Stimulated activated CD8-positive, alpha-beta memory T cell treated with anti-CD3 and anti-CD28 coated beads, Interleukin-7, amount 100 ng/mL, for 4 hours (primary cell): ENCODE data around the gene SMAD9.

Experiments used
- DNase-seq, 2 donors: peaks; one replicate each; pipeline ENCODE4 v3.0.0-alpha.2; 2020; ENCODE audit warnings: low read depth in 2 of 2

The SMAD9 gene

DNA sequence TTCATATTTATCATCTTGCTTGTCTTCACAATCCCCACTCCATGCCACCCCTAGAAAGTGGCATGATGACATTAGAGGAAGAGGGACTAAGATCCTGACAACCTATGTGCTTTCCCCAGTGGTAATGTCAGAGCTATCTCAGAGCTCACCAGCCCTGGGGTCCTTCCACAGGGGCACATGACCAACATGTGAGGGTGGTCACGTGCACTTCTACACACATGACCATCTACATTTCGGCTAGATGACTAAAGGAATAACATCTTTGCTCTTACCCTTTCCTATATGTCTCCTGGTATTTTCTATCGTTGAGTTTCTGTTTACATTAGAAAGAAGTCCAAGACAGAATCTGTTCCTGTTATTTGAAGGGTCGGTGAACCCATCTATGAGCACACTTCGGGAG, 54.8 kb downstream of the SMAD9 start:
- no peak for DNase-seq

DNA sequence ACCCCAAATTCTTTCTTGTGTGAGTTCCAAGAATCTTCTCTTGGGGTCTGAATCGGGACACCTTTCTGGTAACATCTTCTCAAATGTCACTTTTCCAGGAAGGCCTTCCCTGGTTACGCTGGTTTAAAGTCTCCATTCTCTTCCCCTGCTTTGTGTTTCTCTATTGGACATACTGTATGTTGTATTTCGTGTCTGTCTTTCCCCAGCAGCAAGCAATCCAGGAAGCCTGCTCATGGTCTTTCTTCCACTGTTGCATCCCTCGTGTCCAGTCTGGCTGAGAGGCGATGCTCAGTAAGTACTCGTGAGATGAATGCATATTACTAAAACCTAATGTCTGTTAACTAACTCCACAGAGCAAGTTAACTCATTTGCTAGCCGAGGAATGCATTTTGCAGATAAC, 57.3 kb downstream of the SMAD9 start:
- no peak for DNase-seq

DNA sequence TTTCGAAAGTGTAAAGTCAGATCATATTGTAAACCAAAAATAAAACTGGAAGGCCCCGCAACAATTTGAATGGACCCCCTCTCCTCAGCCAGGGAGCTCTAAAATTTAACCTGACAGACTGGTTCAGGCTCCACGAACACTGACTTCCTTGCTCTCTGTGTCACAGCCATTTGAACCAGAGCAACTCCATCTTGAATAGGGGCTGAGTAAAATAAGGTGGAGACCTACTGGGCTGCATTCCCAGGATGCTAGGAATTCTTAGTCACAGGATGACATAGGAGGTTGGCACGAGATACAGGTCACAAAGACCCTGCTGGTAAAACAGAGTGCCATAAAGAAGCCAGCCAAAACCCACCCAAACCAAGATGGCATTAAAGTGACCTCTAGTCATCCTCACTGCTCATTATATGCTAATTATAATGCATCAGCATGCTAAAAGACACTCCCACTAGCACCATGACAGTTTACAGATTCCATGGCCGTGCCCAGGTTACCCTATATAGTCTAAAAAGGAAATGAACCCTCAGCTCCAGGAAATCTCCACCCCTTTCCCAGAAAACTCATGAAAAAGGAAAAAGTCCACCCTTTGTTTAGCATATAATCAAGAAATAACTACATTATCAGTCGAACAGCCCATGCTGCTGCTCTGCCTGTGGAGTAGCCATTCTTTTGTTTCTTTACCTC, 57.9 kb downstream of the SMAD9 start:
- no peak for DNase-seq

DNA sequence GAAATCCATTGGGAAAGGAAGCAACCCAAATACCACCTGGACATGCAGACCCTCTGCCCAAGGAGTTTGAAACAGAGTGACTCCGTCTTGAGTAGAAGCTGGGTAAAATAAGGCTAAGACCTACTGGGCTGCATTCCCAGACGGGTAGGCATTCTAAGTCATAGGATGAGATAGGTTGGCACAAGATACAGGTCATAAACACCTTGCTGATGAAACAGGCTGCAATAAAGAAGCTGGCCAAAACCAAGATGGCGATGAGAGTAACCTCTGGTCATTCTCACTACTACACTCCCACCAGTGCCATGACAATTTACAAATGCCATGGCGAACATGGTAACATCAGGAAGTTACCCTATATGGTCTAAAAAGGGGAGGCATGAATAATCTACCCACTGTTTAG, 60.8 kb downstream of the SMAD9 start:
- no peak for DNase-seq

DNA sequence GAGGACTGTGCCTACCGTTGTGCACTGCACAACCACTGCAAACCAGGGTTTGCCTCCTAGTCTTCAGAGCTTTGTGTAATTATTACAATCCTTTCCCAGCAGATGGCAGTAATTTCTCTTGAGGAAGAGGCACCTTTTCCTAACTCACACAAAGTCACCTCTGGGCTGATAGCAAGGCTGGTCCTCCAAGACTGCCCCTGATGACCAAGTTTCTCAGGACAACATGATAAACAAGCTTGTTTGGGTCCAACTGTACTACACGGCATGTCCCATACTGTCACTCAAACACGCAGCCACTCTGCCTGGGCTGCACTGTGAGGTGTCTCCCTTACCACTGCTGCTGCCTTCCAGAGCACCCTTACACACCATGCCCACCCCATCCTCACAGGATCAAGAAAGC, 61.7 kb downstream of the SMAD9 start:
- no peak for DNase-seq

DNA sequence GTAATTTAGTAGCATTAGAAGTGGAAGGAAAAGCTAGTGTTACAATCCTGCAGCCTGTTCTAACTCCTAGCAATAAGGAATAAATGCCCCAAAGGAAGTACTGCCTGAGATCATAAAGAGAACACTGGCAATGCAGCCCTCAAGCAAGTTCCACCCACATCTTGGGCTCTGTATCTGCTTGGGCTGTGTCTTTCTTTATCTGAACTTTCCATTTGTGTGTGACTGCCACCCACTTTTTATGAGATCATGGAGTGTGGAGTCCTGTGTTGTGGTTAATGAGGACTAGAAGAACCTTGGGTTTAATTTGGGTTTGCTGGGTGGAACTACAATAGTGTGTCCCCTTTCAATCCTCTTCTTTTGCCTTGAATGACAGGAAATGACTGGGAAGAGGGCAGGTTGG, 62.8 kb downstream of the SMAD9 start:
- DNase-seq = no peak

DNA sequence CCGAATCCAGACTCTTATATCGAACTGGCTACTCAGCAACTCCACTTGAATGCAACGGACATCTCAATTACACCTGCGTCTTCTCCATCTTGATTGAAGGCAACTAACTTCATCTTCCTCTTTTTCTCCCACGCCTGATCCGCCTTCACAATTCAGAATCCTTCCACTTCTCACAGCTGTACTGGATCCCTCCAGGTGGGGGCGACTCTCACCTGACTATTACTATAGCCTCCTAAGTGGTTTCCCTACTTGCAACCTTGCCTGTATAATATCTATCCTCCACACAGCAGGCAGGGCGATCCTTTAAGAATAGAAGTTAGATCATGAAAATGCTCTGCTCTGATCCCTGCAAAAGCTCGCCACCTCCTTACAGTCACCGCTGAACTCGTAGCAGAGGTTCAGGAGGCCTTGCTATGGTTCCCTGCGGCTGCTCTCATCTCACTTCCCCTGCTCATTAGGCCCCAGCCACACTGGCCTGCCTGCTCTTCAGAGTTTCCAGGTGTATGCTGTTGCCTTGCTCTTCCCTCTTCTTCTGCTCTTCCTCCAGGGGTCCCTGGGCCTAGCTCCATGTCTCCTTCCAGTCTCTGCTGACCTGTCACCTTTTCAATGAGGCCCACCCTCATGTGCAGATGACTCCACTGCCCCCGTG, 69.1 kb downstream of the SMAD9 start:
- no peak for DNase-seq

DNA sequence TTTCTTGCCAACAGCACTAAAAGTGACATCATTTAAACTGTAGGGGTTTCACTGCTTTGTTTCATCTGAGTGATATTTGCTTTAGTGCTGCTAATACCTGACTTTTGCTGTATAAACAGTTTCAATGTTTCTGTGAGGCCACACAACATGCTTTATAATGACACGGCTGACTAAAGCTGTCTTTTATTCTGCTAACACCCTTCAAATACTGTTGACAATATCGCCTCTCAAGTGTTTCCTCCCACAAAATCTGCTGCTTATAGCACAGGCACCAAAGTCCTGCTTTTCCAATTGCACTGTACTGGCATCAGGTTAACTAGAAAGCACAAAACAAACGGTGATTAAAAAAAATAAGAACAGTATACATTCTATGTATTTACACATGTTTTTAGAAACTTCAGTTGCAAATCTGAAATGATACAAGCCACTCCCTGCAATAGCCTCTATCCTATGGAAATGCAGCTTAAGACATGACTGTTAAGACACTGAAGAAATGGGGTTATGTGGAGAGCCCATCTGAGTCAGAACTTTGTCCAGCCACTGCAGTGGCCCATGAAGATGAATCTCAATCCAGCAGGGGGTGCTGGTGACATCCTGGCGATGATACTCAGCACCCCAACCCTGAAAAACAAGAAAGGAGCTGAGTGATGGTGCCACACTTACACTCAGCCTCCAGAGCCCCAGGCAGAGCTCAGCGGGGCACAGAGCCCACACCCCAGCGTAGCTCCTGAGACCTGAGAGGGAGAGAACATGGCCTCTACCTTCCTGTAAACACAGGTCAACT, 71.6 kb downstream of the SMAD9 start:
- no peak for DNase-seq

DNA sequence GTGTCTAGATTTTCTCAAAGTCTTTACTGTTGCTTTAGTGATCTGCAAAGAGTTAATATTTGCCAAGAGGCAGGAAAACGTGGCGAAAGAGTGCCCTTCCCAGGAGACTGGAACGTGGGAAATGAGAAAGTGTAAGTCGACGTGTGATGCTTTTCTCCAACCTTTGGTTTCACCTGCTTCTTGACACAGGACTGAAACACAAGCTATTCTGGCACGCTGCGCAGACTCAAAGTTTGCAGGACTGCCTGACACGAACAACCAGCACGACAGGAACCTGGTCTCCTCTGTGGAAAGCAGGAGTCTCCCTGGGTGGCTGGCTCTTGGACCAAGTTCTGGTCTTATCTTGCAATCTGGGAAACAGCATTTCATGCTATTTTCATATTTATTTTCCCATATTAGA, 72.4 kb downstream of the SMAD9 start:
- DNase-seq = no peak

DNA sequence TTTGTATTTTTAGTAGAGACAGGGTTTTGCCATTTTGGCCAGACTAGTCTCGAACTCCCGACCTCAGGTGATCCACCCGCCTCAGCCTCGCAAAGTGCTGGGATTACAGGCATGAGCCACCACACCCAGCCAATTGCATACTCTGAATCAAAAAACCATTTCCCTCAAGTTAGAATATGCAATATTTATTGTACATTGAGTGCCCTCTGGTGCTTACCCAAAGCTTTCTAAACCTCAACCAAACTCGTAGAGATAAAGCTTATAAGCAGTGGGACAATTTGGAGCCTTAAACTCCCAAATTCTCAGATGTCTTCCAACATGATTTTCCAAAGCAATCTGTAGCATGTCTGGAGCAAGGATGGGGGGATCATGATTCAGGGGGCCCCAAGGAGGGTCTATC, 78.6 kb downstream of the SMAD9 start:
- DNase-seq = no peak

DNA sequence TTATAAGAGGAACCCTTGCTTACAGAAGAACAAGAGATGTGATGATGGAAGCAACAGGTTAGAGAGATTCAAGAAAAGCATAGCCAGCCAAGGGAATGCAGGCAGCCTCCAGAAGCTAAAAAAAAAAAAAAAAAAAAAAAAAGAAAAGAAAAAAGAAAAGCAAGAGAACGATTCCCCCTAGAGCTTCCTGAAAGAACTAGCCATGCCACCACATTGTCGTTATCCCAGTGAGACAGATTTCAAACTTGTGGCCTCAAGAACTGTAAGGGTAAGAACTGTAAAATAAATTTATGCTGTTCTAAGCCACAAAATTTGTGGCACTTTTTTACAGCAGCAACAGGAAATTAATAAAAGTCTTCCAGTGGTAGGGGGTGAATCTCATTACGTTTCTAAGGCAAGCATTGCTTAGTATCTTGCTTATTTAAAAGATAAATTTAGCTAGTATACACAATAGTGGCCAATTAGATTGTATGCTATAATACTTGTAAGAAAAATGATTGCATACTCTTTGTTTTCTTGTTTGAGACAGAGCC, 79.3 kb downstream of the SMAD9 start:
- no peak for DNase-seq

DNA sequence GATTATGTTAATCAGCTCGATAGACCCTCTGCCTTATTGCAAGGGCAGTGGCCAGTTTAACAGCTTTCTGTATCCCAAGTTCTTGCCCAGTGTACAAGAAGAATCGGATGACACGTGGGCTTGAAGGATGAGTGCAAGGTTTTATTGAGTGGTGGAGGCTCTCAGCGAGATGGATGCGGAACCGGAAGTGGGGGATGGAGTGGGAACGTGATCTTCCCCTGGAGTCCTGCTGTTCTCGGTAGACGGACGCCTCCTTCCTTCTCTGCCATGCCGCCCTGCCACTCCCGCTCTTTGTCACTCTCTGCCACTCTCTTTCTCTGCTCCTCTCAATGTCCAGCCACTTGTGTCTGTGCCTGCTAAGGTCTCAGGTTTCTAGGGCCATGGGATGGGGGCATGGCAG, 80.1 kb downstream of the SMAD9 start:
- no peak for DNase-seq

DNA sequence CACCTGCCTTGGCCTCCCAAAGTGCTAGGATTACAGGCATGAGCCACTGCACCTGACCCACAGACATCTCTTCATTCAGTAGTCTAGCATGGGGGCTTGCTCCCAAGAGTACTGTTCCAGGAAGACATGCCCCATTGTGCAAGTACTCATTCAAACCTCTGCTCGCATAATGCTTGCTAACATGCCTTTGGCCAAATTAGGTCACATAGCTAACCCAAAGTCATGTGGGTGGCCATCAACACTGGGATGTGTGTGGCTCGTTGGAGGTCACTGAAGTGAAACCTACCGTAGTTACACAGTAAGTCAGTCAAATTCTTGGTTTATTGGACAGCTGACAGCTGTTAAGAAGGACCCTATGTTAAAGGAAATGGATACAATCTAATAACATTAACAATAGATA, 80.8 kb downstream of the SMAD9 start:
- DNase-seq = no peak

DNA sequence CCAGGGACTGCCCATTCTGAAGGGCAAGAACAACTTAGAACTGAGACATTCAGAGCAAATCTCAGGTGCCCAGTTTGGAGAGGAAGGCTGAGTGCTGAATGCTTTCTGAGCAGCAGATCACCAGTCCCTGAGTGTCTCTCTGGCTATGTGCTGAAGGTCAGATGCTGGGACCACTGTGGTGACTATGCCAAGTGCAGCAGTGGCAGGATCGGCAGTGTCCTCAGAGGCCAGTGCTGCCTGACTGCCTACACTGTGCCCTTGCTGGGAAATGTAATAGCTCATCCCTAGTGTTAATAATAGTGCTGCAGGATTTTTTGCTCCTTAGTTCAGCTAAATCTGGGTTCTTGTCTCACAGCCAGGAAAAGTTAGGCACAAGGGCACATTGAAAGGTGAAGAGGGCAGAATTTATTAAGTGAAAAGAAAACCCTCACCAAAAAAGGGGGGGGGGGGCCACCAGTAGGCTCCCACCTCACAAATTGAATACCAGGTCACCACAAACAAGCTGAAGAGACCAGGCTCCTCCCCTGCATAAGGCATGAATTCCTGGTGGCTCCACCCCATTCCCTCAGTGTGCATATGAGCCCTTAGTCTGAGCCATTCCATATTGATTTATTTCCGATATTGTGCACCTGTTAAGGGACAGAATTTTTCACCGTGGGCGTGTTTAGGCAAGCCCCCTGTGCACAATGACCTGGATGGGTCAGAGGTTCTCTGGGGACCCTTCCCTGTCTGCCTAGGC, 82.5 kb downstream of the SMAD9 start:
- DNase-seq = no peak

DNA sequence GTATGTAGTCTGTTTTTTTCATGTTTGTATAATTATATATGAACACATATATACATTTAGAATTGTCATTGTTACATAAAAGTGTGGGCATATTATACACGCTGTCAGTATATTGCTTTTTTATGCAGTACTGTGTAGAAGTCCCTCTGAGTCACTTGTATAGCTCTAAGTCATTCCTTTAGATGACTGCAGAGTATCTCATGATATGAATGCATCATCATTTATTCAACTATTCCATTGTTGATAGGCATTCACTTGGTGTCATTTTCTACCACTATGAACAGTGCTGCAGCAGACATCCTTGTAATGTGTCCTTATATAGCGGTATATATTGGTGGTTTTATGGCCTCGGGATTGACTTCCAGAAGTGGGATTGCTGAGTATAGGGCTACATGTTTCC, 85.7 kb downstream of the SMAD9 start:
- no peak for DNase-seq

DNA sequence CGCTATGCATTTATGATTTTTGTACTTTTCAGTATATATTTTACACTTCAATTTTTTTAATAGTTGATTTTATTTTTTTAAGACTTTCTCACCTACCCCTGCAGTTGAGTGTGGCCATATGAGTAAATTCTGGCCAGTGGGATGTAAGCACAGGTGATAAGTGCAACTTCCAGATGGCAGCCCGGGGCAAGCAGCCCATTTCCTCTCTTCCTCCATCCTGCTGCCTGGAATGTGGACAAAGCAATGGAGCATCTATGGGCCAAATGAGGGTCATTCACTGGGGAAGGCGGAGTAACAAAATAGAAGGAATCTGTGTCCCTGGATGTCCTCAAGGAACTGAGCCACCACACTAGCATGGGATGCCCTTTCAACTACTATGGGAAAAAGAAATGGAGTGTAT, 88.7 kb downstream of the SMAD9 start:
- no peak for DNase-seq

DNA sequence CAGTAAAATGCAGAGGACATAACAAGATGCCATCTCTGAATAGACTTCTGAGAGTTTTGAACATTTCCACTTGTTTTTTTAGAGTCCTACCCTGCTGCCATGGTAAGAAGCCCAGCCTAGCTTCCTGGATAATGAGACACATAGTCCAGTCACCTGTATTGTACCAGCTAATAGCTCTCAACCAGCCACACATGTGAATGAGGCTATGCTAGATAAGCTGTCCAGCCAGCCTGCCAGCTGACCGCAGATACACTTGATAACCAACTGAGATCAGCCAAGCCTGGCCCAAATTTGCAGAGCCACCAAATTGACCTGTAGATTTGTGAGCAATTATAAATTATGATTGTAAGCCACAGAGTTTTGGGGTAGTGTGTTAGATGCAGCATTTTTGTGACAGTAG, 90.3 kb downstream of the SMAD9 start:
- no peak for DNase-seq

DNA sequence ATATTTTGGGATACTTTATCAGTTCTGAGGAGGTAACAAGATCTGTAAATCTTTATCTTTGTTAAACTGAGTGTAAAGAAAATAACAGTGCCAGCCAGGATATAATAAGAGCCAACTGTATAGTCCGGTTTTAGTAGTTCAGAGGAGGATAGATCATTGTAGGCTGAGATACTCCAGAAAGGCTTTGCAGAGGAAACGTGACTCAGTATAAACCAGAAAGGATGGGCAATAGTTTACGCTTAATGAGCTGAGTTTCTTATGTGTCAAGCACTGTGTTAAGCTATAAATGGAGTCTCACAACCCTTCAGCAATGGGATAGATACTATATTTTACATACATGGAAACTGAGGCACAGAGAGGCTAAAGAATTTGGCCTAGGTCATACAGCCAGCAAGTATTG, 97.3 kb downstream of the SMAD9 start:
- no peak for DNase-seq

DNA sequence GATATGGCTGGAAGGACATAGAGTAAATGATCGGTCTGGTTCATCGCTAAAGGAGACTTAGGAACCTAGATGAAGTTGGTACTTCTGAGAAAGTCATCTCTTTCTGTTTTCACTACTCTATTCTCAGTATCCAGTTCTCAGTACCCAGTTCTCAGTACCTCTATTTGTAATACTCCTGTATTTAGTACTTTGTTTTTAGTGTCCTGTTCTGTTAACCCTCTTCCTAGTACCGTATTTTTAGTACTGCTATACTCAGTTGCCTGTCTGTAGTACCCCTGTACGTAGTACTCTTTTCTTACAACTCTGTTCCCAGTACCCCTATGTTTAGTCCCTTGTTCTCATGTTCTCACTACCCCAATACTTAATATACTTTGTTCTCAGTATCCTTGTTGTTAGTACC, 99.8 kb downstream of the SMAD9 start:
- no peak for DNase-seq

DNA sequence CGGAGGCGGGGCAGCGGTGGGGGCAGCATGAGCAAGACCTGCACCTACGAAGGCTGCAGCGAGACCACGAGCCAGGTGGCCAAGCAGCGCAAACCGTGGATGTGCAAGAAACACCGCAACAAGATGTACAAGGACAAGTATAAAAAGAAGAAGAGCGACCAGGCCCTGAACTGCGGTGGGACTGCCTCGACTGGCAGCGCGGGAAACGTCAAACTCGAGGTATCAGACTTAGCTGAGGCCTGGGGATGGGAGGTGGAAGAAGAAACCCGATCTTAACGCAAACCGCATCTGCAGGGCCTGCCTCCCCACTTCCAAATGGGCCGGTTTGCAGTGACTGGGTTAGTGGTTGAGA, 100.3 kb downstream of the SMAD9 start:
- DNase-seq = no peak

DNA sequence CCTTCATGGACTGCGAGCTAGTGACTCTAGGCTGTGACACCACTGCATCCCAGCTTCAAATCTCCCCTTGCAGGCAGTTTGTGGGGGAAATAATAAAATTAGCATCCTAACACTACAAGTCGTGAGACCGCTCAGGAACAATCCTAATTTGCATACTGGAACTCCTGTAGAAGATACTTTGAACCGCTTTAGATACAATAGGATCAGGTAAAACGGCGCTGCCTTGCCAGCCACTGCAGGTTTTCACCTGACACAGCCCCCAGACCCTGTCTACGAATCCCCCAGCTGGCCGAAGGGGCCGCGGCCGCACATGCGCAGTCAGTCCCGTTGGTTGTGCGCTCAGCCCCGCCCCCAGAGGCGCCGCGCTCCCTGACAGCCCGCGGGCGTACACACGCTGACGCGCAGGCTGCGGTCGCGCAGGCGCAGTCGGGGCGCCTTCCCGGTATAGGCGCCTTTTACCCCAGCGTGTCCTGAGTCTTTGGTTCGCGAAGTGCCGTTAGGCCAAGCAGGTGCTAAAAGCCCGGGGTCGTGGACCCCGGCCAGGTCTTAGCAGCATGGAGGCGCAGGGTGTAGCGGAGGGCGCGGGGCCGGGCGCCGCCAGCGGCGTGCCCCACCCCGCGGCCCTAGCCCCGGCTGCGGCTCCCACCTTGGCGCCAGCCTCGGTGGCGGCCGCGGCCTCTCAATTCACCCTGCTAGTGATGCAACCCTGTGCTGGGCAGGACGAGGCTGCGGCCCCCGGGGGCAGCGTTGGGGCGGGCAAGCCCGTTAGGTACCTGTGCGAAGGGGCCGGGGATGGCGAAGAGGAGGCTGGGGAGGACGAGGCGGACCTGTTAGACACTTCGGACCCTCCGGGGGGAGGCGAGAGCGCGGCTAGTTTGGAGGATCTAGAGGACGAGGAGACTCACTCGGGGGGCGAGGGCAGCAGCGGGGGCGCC, 101.0 kb downstream of the SMAD9 start, which contains the start of gene RFXAP:
TSS of gene RFXAP (plus strand) at position 419 of the 935 bp plus-strand sequence. CDS start at position 555, 136 bp downstream.
- DNase-seq = peak; percentile 73 to 90
